Thyroid gland (tissue), 4 donors: Measurements from ENCODE around the gene VWC2. TPM values are rescaled to one million over a fixed set of nuclear protein-coding genes. Genes with fewer than 3 reads are reported as not detected.

Source experiments
- DNase-seq, 2 donors: peaks; one replicate each; pipeline ENCODE4 v3.0.0-alpha.2; 2019
- H3K27ac ChIP-seq, 3 donors: fragments of 200-600 bp; sonication (generic); 1 replicate in 2 of 3; 2 replicates in 1 of 3; pipeline ENCODE4 v1.5.1; 2016 to 2019; ENCODE audit warnings: mild to moderate bottlenecking in 1 of 3, moderate library complexity in 1 of 3
- H3K27me3 ChIP-seq: fragments of 200-600 bp; sonication (generic); one replicate; pipeline ENCODE4 v1.5.1; 2019
- H3K36me3 ChIP-seq, 2 donors: fragments of 200-600 bp; sonication (generic); one replicate each; pipeline ENCODE4 v1.5.1; 2016 to 2019
- H3K4me1 ChIP-seq, 2 donors: fragments of 200-600 bp; sonication (generic); one replicate each; pipeline ENCODE4 v1.5.1; 2017 to 2019
- H3K4me3 ChIP-seq, 3 donors: fragments of 200-600 bp; sonication (generic); replicated peaks in 1 of 3; 1 replicate in 2 of 3; 2 replicates in 1 of 3; pipeline ENCODE4 v1.5.1; 2016; ENCODE audit warnings: mild to moderate bottlenecking in 1 of 3
- H3K9me3 ChIP-seq: fragments of 200-600 bp; sonication (generic); one replicate; pipeline ENCODE4 v1.5.1; 2017
- POLR2A ChIP-seq, 2 donors: fragments of 450-650 bp; IDR thresholded peaks; one replicate each; pipeline ENCODE4 v1.6.1; 2017; ENCODE audit warnings: antibody characterized with exemption in 2 of 2, mild to moderate bottlenecking in 2 of 2, moderate library complexity in 1 of 2
- WGBS, 2 donors: methylation state at CpG; one replicate each; pipeline ENCODE4 v1.1.5; 2017; 5-methylcytosine and 5-hydroxymethylcytosine counted together
- intact Hi-C: fragments of 100-400 bp; cut with DNase I; formaldehyde crosslinking; loops from one replicate; pipeline ENCODE4 v1.15.1; 2023
- total RNA-seq, 4 donors: library from RNA; depleted of rRNA; stranded (reverse); fragments of >200 nt; gene quantifications; one replicate each; pipeline ENCODE4 v1.2.3, GENCODE V29; 2016
- TF ChIP-seq, protein P1 (sequence below), 6 experiments: fragments of 200-600 bp in 3 of 6; fragments of 450-650 bp in 3 of 6; sonication (generic) in 3 of 6; IDR thresholded peaks; one replicate each; pipeline ENCODE4 v1.5.1; 2016 to 2019; ENCODE audit warnings: antibody characterized with exemption in 6 of 6, mild to moderate bottlenecking in 2 of 6, inconsistent platforms in 1 of 6, moderate library complexity in 1 of 6

Gene VWC2
- total RNA-seq, 4 donors from 2014 or later: 0.25 to 0.63 TPM; not detected in 2

DNA sequence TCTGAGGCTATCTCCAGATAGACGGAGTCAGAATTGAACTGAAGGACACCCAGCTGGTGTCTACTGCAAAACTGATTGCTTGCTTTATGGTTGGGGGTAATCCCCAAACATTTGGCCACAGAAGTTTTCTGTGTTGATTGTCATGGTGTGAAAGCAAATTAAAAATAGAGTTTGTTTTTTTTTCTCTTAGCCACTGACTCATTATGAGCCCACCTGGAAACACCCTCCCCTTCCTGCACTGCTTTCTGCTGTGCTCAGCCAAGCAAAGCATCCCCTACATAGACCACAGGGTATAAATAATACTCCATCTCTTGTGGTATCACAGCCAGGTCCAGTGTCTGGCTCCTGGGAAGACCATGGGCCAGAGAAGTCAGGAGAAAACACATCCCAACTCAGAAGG is 6.5 kb upstream of the VWC2 start:
- DNase-seq: no peak
- no peak overlapping the region for H3K27ac ChIP-seq
- TF ChIP-seq, protein P1, sequence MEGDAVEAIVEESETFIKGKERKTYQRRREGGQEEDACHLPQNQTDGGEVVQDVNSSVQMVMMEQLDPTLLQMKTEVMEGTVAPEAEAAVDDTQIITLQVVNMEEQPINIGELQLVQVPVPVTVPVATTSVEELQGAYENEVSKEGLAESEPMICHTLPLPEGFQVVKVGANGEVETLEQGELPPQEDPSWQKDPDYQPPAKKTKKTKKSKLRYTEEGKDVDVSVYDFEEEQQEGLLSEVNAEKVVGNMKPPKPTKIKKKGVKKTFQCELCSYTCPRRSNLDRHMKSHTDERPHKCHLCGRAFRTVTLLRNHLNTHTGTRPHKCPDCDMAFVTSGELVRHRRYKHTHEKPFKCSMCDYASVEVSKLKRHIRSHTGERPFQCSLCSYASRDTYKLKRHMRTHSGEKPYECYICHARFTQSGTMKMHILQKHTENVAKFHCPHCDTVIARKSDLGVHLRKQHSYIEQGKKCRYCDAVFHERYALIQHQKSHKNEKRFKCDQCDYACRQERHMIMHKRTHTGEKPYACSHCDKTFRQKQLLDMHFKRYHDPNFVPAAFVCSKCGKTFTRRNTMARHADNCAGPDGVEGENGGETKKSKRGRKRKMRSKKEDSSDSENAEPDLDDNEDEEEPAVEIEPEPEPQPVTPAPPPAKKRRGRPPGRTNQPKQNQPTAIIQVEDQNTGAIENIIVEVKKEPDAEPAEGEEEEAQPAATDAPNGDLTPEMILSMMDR (IDR thresholded peaks at IDR 0.05): no peak
- TF ChIP-seq POLR2A (IDR thresholded peaks at IDR 0.05): no peak
- H3K27me3 ChIP-seq: no peaks in the 10 kb centered on the region
- no peaks in the 10 kb centered on the region for H3K36me3 ChIP-seq
- intact Hi-C loops: no loop called here
- no peaks in the 10 kb centered on the region for H3K9me3 ChIP-seq
- H3K4me3 ChIP-seq: no peak overlapping the region
- H3K4me1 ChIP-seq: no peaks in the 10 kb centered on the region
- WGBS, 2 donors: 73 to 81% methylated on average over 1 of the region's 1 CpG

DNA sequence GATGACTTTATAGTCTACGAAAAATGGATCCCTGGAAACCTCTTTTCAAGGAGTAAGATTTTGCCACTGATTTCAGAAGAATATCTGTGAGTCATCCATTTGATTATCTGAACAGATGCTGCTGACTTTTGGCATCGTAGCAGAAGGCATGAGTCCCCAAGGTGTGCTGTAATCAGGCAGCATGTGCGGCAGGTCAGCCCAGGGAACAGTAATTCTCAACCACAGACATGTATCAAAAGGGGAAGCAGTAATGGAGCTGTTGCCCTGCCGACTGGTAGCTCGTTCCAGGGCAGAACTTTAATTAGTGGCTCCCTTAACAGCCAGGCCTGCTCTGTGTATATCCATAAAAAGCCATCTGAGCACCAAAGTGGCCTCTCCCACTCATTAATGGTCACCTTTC is 5.7 kb upstream of the VWC2 start:
- H3K4me3 ChIP-seq: no peak overlapping the region
- DNase-seq: no peak
- intact Hi-C loops: no loop called here
- no peaks in the 10 kb centered on the region for H3K9me3 ChIP-seq
- no peak for TF ChIP-seq POLR2A (IDR thresholded peaks at IDR 0.05)
- TF ChIP-seq, protein P1 (IDR thresholded peaks at IDR 0.05): no peak
- H3K4me1 ChIP-seq: no peaks in the 10 kb centered on the region
- H3K27ac ChIP-seq: no peak overlapping the region
- 78 to 83% methylated on average over 5 of the region's 5 CpGs for WGBS, 2 donors
- H3K27me3 ChIP-seq: no peaks in the 10 kb centered on the region
- no peaks in the 10 kb centered on the region for H3K36me3 ChIP-seq

DNA sequence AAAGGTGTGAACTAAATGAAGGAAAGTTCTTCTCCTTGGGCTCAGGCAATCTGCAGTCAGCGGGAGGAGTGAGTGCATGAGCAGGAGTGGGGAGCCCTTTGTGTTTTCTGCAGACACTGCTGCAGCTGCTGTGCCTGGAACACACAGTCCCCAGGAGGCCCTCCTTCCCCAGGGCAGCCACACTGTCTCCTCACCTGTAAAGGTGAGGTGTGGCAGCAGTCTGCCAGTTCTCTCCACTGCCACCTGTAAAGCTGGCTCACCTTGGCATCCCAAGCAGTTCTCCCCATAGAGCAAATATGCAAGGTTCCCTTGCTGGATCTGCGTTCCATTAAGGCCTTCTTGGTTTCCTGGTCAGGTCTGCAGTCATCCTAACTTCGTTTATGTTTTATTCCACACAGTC is 5.2 kb upstream of the VWC2 start:
- peaks cover 3% of the 10 kb centered on the region in 2 donors for H3K4me1 ChIP-seq
- H3K27me3 ChIP-seq: no peaks in the 10 kb centered on the region
- no peak for TF ChIP-seq POLR2A (IDR thresholded peaks at IDR 0.05)
- 79 to 87% methylated on average over 3 of the region's 3 CpGs for whole genome bisulfite sequencing, 2 donors
- no peak for DNase-seq
- intact Hi-C loops: no loop called here
- H3K27ac ChIP-seq: no peak overlapping the region
- no peak overlapping the region for H3K4me3 ChIP-seq
- H3K9me3 ChIP-seq: no peaks in the 10 kb centered on the region
- no peaks in the 10 kb centered on the region for H3K36me3 ChIP-seq

DNA sequence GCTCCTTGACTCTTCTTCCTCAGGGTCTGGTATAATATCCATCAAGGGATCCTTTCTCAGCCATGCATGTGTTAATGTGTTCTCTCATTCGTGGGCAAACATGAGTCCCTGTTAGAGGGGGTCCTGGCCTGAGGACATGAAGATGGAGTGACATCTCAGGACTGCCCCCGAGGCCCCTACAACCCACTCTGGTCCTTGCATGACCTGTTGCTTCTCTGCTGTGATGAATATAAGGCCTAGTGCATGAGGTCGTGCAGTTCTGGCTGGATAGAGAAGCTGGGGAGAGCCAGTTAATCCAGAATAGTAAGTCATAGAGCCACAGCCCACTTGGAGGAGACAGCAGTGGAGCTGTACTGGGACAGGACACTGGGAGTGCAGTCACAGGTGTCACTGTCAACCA is 4.6 kb upstream of the VWC2 start:
- Histone ChIP-seq H3K27ac (no peak overlapping the region), H3K4me1 (peaks cover 3 to 9% of the 10 kb centered on the region in 2 donors), H3K4me3 (no peak overlapping the region), H3K36me3 (no peaks in the 10 kb centered on the region), H3K27me3 (no peaks in the 10 kb centered on the region), H3K9me3 (no peaks in the 10 kb centered on the region)
- WGBS, 2 donors: 64 to 65% methylated on average over 3 of the region's 3 CpGs
- intact Hi-C loops: no loop called here
- no peak for TF ChIP-seq POLR2A (IDR thresholded peaks at IDR 0.05)
- TF ChIP-seq, protein P1 (IDR thresholded peaks at IDR 0.05): no peak
- DNase-seq: no peak

DNA sequence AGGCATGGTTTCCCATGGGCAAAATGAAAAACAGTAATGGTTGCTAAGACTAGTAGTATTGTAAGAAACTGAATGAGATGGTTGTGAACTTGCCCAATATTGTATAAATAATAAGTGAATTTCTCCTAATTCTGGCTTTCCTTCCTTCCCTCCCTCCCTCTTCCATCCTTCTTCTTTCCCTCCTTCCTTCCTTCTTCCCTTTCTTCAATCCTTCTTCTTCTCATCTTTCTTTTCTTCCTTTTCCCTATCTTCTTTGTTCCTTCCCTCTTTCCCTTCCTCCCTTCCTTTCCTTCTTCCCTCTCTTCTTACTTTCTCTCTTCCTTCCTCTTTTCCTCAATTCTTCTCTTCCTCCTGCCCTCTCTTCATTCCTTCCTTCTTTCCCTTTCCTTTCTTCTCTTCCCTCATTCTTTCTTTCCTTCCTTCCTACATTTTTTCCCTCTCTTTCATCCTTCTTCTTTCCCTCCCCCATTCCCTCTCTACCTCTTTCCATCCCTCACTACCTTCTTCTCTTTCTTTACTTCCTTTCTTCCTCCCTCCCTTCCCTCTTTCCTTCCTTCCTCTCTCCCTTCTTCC is 4.1 kb upstream of the VWC2 start:
- no peak overlapping the region for H3K27ac ChIP-seq
- H3K4me1 ChIP-seq: peaks cover 7 to 15% of the 10 kb centered on the region in 2 donors
- H3K27me3 ChIP-seq: no peaks in the 10 kb centered on the region
- H3K36me3 ChIP-seq: no peaks in the 10 kb centered on the region
- H3K4me3 ChIP-seq: no peak overlapping the region
- DNase-seq: no peak
- no peak for TF ChIP-seq POLR2A (IDR thresholded peaks at IDR 0.05)
- TF ChIP-seq, protein P1 (IDR thresholded peaks at IDR 0.05): no peak
- no peaks in the 10 kb centered on the region for H3K9me3 ChIP-seq
- intact Hi-C loops: no loop called here

DNA sequence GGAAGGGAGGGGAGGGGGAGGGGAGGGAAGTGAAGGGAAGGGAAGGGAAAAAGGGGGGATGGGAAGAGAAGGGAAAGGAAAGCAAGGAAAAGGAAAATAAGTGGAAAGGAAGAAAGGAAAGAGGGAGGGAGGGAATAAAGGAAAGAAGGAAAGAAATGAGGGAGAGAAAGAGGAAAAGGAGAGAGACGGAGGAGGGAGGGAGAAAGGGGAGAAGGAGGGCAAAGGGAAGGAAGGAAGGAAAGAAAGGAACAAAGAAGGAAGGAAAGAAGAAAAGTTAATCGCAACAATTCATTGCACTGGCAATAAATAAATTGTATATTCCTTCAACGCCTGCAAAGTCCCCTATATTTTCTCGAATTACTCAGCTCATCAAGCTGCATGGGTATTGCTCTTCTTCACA is 2.6 kb upstream of the VWC2 start:
- Histone ChIP-seq H3K9me3 (no peaks in the 10 kb centered on the region), H3K4me1 (peaks cover 12 to 29% of the 10 kb centered on the region in 2 donors), H3K4me3 (no peak overlapping the region), H3K27ac (no peak overlapping the region), H3K36me3 (no peaks in the 10 kb centered on the region), H3K27me3 (no peaks in the 10 kb centered on the region)
- DNase-seq: no peak
- 90 to 92% methylated on average over 4 of the region's 4 CpGs for WGBS, 2 donors
- intact Hi-C loops: no loop called here
- TF ChIP-seq, protein P1 (IDR thresholded peaks at IDR 0.05): no peak
- no peak for TF ChIP-seq POLR2A (IDR thresholded peaks at IDR 0.05)
